ENCODE measurements around the gene CDH8. TPM values are rescaled to one million over a fixed set of nuclear protein-coding genes. Genes with fewer than 3 reads are reported as not detected.

The CDH8 gene
- total RNA-seq, 2 experiments from 2014 or later, result not detected

DNA sequence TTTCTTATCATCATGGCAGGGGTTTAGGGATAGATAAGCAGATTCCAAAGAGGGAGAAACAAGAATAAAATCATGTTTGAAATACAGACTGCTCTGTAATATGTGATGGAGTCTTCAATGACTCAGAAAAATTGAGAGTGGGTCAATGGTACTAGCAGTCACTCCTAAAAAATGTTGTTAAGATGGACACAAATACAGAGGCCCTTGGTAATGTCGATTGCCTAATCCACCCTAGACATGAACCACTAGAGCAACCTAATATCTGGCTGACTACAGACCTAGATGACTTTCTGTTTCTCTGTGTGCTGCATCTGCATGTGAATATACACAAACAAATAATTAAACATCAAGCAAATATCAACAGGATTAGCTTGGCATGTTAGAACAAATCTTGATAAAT lies 135.8 kb downstream of the CDH8 start:
- ChIA-PET POLR2A (no interaction called here), CTCF (no interaction called here)
- Mint-ChIP-seq H3K27ac (no peak overlapping the region), H3K4me3 (no peak overlapping the region), H3K4me1 (no peaks in the 10 kb centered on the region), H3K27me3 (no peaks in the 10 kb centered on the region), H3K36me3 (ENCODE audit: low read depth) (no peaks in the 10 kb centered on the region), H3K9me3 (peaks cover 10% of the 10 kb centered on the region)
- no peak for DNase-seq

DNA sequence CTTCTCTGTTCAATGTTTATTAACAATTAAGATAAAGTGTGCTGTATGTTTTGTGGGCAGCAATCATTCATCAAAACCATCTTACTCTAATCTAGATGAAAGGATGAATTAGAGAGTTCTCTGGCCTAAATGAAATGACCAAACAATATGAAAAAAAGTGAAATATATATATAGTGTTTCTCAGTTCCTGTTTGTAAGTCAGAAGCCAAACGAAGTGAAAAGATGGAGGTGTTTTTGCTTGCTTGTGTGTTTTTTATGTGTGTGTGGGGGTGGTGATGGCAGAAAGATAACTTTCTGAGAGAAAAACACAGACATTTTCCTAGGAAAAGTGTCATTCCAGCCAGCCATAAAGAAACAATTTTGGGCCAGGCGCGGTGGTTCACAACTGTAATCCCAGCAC lies 138.6 kb downstream of the CDH8 start:
- Mint-ChIP-seq H3K4me3 (no peak overlapping the region), H3K4me1 (no peaks in the 10 kb centered on the region), H3K36me3 (ENCODE audit: low read depth) (no peaks in the 10 kb centered on the region), H3K9me3 (peaks cover 8% of the 10 kb centered on the region), H3K27ac (no peak overlapping the region), H3K27me3 (no peaks in the 10 kb centered on the region)
- POLR2A ChIA-PET, result no interaction called here
- CTCF ChIA-PET, result no interaction called here
- DNase-seq, result no peak

DNA sequence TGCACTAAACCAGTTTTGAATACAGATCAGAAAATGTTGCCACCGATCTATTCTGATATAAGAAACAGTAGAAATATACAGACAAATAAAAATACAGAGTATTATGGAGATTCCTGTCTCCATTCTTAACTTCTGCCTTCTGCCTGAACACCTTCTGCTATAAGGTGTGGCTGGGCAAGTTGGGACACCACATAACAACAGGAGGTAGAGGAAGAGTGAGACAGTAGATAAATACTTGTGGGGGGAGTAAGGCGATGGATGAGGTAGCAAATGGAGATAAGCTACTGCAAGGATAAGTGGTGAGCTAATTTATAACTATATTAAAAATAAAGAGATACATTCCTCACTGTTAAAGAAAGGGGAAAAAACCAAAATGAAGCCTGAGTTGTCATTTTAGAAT lies 143.7 kb downstream of the CDH8 start:
- H3K4me1 Mint-ChIP-seq, result no peaks in the 10 kb centered on the region
- no peak for DNase-seq
- H3K4me3 Mint-ChIP-seq, result no peak overlapping the region
- POLR2A ChIA-PET, result no interaction called here
- H3K27ac Mint-ChIP-seq, result no peak overlapping the region
- peaks cover 2% of the 10 kb centered on the region for H3K9me3 Mint-ChIP-seq
- CTCF ChIA-PET, result no interaction called here
- H3K36me3 Mint-ChIP-seq (ENCODE audit: low read depth), result no peaks in the 10 kb centered on the region
- no peaks in the 10 kb centered on the region for H3K27me3 Mint-ChIP-seq

DNA sequence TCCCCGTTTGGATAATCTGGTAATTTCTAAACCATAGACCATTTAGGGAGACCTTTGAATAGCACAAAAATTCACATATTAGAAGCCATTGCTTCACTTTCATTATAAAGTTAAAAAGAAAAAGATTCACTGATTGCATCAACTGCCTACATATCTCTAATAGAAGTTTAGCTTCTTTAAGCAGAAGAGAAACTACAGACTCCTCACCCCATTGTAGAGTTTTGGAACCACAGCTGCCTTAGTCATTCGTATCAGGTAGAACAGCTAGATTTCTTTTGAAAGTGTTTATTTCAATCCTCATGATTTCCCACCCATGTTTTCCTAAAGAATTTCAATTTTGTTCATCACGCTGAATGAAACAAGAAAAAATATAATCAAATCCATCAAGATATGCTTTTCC lies 144.8 kb downstream of the CDH8 start:
- peaks cover 2% of the 10 kb centered on the region for H3K9me3 Mint-ChIP-seq
- no peak overlapping the region for H3K27ac Mint-ChIP-seq
- DNase-seq, result no peak
- no peaks in the 10 kb centered on the region for H3K27me3 Mint-ChIP-seq
- H3K4me1 Mint-ChIP-seq, result no peaks in the 10 kb centered on the region
- CTCF ChIA-PET, result no interaction called here
- POLR2A ChIA-PET, result no interaction called here
- no peaks in the 10 kb centered on the region for H3K36me3 Mint-ChIP-seq (ENCODE audit: low read depth)
- no peak overlapping the region for H3K4me3 Mint-ChIP-seq

DNA sequence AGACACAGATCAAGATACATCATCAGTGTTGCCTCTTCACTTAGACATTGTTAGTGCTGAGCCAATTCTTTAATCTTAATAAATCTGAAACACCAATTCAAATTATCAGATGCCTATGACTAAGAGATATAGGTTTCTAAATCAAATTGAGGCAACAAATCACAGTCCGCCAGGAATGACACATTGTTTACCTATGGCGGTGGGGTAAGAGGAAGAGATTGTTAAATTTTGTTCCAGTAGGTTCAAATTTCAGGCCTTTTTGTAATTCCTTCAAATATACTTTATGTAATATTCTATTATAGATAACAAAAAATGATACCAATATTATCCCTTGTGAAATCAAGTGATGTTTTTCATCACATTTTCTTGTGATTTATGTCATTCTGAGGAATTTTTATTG lies 145.9 kb downstream of the CDH8 start:
- Mint-ChIP-seq H3K27me3 (no peaks in the 10 kb centered on the region), H3K27ac (no peak overlapping the region)

DNA sequence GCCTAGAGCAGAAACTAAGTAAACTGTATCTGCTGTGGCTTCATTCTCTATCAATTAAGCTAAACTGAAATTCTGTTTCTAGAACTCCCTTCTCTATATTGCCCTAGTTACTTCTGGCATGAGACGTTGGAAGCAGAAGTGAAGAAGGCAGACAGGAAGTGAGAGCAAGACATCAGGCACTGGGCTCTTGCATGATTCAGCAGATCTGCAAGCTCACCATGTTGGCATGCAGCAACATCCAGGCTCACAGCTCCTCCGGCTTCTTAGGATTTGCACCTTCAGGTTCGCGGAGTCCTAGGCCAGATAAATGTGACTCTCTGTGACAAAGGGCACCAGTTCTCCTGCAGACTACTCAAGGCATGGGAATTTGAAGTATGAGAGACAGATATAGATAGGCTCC lies 148.3 kb downstream of the CDH8 start:
- Mint-ChIP-seq H3K4me3 (no peak overlapping the region), H3K27ac (no peak overlapping the region), H3K36me3 (ENCODE audit: low read depth) (no peaks in the 10 kb centered on the region), H3K9me3 (peaks cover 4% of the 10 kb centered on the region), H3K27me3 (no peaks in the 10 kb centered on the region), H3K4me1 (no peaks in the 10 kb centered on the region)
- no peak for DNase-seq
- ChIA-PET CTCF (no interaction called here), POLR2A (no interaction called here)

More for the DNA sequence above, 145.9 kb downstream of the CDH8 start:
- no peak for DNase-seq
- Mint-ChIP-seq H3K4me3 (no peak overlapping the region), H3K36me3 (ENCODE audit: low read depth) (no peaks in the 10 kb centered on the region), H3K9me3 (peaks cover 2% of the 10 kb centered on the region), H3K4me1 (no peaks in the 10 kb centered on the region)
- ChIA-PET CTCF (no interaction called here), POLR2A (no interaction called here)

DNA sequence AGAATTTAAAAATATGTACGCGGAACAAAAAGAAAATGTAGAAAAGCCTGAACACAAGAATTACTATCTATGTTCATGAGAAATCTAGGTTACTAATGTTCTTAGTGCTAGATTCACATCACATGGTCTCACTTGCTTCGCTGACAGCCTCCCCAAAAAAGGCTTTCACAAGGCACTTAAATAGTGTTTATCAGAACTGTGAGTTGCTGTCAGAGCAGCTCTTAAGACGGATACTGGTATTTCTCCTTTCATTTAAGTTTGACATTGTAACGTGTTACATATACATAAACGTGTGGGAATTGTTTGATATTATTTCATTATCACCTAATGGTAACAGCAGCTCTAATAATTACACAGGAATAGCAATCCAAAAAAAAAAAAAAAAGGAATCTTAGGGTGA lies 150.9 kb downstream of the CDH8 start:
- DNase-seq, result no peak
- Mint-ChIP-seq H3K27ac (no peak overlapping the region), H3K27me3 (no peaks in the 10 kb centered on the region), H3K4me3 (no peak overlapping the region), H3K36me3 (ENCODE audit: low read depth) (no peaks in the 10 kb centered on the region), H3K9me3 (peaks cover 9% of the 10 kb centered on the region), H3K4me1 (no peaks in the 10 kb centered on the region)
- ChIA-PET CTCF (no interaction called here), POLR2A (no interaction called here)

DNA sequence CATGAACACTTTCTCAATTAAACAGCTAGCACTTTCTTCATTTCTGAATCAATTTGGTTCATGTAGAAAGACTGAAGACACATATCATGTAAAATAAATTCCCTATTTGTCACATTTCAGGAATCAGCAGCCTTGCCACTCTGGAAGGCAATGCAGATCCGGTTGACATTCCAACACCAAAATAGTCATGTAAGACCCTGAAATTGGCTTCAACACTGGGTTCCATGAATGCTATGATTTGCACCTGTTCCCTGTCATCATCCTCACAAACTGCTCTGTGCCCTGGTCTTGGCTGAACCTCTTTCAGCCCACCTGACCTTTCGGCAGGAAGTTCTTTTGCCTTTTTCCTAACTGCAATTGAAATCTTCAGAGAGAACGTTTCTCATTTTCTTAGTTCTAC lies 156.9 kb downstream of the CDH8 start:
- Mint-ChIP-seq H3K4me3 (no peak overlapping the region), H3K36me3 (ENCODE audit: low read depth) (no peaks in the 10 kb centered on the region), H3K9me3 (peaks cover 16% of the 10 kb centered on the region), H3K4me1 (no peaks in the 10 kb centered on the region), H3K27me3 (no peaks in the 10 kb centered on the region), H3K27ac (no peak overlapping the region)
- CTCF ChIA-PET, result no interaction called here
- no peak for DNase-seq
- POLR2A ChIA-PET, result no interaction called here

DNA sequence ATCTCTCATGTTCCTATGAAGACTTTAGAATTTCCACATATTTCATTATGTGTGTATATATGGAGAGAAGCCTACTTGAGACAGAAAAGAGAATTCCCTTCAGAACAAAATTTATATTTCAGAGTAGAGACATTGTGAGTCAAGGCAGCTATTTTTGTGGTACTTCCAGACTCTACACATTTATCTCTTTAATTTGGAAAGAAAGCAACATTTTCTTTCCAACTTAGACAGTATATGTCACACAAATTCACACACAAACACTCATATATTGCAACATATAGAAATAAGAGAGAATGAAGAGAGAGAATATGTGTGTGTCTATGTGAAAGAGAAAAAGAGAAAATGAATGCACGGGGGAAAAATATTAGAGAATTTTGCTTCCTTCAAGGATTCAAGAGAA lies 158.8 kb downstream of the CDH8 start:
- POLR2A ChIA-PET, result no interaction called here
- Mint-ChIP-seq H3K4me3 (no peak overlapping the region), H3K4me1 (no peaks in the 10 kb centered on the region), H3K27ac (no peak overlapping the region), H3K27me3 (no peaks in the 10 kb centered on the region), H3K36me3 (ENCODE audit: low read depth) (no peaks in the 10 kb centered on the region), H3K9me3 (peaks cover 16% of the 10 kb centered on the region)
- CTCF ChIA-PET, result no interaction called here
- DNase-seq, result no peak

DNA sequence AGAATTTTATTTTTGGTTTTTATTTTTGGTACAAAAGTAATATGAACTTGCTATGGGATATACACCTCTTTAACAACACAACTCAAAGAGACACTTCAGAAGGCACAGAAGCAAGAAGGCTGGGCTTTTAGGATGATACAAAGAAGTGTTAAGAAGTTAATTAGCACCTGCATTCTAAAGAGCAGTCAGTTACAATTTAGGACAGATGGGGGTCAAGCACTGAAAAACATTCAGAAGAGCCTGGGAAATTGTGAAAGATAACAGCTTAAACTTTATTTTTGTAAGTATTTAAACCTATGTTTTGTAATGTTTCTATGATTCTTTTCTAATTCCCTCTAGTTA lies 163.5 kb downstream of the CDH8 start:
- Mint-ChIP-seq H3K4me1 (no peaks in the 10 kb centered on the region), H3K27ac (no peak overlapping the region), H3K4me3 (no peak overlapping the region), H3K27me3 (no peaks in the 10 kb centered on the region), H3K9me3 (peaks cover 11% of the 10 kb centered on the region), H3K36me3 (ENCODE audit: low read depth) (no peaks in the 10 kb centered on the region)
- ChIA-PET POLR2A (no interaction called here), CTCF (no interaction called here)
- no peak for DNase-seq

DNA sequence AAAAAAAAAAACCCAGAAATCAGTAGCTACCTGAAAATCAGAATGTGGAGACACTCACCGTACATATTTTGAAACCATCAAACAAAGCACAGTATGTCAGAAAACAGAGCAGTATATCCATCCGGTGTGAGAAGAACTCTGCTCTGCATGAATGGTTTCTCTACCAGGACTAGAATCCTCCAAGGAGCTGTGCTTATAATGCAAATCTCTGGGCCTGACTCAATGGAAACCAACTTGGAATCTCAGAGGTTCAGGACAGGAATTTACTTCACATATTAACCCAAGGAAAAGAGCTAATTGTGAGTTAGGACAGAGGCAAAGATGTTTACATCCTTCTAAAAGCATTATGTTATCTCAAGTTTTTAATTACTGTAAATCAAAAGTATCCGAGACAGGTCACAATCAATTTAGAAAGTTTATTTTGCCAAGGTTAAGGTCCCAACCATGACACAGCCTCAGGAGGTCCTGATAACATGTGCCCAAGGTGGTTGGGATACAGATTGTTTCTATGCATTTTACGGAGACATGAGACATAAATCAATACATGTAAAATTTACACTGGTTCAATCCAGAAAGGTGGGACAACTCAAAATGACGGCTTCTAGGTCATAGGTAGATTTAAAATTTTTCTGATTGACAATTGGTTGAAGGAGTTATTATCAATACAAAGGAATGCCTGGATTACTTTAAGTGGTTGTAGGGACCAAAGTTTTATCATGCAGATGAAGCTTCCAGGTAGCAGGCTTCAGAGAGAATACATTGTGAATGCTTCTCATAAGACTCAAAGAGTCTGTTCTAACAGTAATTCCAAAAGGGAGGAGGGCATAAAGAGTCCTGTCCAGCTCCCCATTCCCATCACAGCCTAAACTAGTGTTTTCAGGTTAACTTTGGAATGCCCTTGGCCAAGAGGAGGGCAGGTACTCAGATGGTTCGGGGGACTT lies 164.1 kb downstream of the CDH8 start:
- H3K36me3 Mint-ChIP-seq (ENCODE audit: low read depth), result no peaks in the 10 kb centered on the region
- H3K27ac Mint-ChIP-seq, result no peak overlapping the region
- H3K4me3 Mint-ChIP-seq, result no peak overlapping the region
- H3K27me3 Mint-ChIP-seq, result no peaks in the 10 kb centered on the region
- ChIA-PET POLR2A (no interaction called here), CTCF (no interaction called here)
- no peaks in the 10 kb centered on the region for H3K4me1 Mint-ChIP-seq
- no peak for DNase-seq
- peaks cover 11% of the 10 kb centered on the region for H3K9me3 Mint-ChIP-seq

DNA sequence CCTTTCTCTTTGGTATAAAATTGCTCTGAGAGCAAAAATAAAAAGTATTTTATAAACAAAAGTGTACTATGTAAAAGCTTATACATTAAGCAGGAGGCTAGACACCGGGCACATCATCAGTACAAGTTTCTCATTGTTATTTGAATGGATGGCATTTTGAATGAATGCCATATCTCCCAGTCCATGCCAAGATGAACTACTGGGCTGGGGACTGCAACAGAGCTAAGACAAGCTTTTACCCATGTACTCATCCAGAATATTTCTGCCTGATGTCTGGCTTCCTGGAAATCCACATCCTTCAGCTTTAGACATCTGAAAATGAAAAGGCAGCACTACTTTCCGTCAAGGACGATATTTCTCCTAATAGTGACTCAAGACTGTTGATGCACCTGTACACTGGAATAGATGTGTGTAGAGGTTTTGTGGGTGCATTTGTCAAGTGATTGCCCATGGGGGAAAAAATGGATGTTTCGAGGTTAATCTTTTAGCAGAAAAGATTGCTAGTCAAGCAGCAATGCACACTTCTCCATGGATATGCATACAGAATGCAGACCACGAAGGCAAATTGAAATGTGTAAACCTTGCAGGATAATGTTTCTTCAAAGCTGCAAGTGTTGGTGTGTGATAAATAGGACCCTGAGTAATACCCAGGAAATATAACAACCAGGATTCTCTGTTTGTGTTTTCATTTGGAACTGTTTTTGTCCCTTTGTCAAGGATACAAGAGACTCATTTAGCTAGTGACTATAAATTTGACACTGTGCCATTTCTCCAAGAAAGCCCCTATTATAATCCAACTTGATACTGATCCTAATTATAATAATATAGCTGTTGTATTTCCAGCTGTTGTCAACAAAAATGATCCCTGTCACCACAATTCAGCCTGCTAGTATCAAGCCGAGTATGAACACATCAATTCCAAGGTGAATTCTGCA lies 173.8 kb downstream of the CDH8 start:
- DNase-seq, result no peak
- Mint-ChIP-seq H3K9me3 (peaks cover 21% of the 10 kb centered on the region), H3K27me3 (no peaks in the 10 kb centered on the region), H3K36me3 (ENCODE audit: low read depth) (no peaks in the 10 kb centered on the region), H3K27ac (no peak overlapping the region), H3K4me3 (no peak overlapping the region), H3K4me1 (no peaks in the 10 kb centered on the region)
- CTCF ChIA-PET, result no interaction called here
- POLR2A ChIA-PET, result no interaction called here

DNA sequence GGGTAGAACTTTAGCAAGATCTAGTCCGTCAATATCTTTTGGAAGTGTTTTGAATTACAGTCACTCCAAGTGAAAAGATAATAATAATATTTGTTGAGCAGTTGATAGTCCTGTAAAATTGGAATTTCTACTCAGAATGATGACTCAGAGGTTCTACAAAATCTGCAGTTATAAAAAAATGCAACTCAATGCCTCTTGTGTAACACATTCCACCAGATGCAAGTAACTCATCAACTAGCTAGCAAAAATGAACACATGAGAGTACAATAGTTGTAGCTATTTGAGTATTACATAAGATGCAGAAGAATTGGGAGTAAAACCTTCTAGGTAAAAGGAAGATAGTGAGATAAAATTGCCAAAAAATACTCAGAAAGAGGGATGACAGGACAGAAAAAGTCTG lies 177.2 kb downstream of the CDH8 start:
- ChIA-PET CTCF (no interaction called here), POLR2A (no interaction called here)
- H3K9me3 Mint-ChIP-seq, result peaks cover 21% of the 10 kb centered on the region
- H3K4me3 Mint-ChIP-seq, result no peak overlapping the region
- H3K4me1 Mint-ChIP-seq, result no peaks in the 10 kb centered on the region
- H3K36me3 Mint-ChIP-seq (ENCODE audit: low read depth), result no peaks in the 10 kb centered on the region
- no peaks in the 10 kb centered on the region for H3K27me3 Mint-ChIP-seq
- H3K27ac Mint-ChIP-seq, result no peak overlapping the region
- no peak for DNase-seq
